Dendritic cell treated with granulocyte-macrophage colony-stimulating factor and Interleukin-4, amounts not matched to agents 40 ng/mL and 50 ng/mL, for 4 days (primary cell): ENCODE data around the gene RALGAPA2.

Experiments used
- H3K27ac Mint-ChIP-seq: one replicate; pipeline ENCODE4 v1.8.0; 2022; ENCODE audit warnings: mild to moderate bottlenecking, mixed read lengths
- H3K27me3 Mint-ChIP-seq: one replicate; pipeline ENCODE4 v1.8.0; 2022; ENCODE audit warnings: mild to moderate bottlenecking, mixed read lengths
- H3K36me3 Mint-ChIP-seq: one replicate; pipeline ENCODE4 v1.8.0; 2022; ENCODE audit warnings: low read depth, mixed read lengths
- H3K4me1 Mint-ChIP-seq: one replicate; pipeline ENCODE4 v1.8.0; 2022; ENCODE audit warnings: low read depth, mixed read lengths
- H3K4me3 Mint-ChIP-seq: one replicate; pipeline ENCODE4 v1.8.0; 2022; ENCODE audit warnings: mild to moderate bottlenecking, moderate library complexity, mixed read lengths
- H3K9me3 Mint-ChIP-seq: one replicate; pipeline ENCODE4 v1.8.0; 2022; ENCODE audit warnings: mixed read lengths
- intact Hi-C: fragments of 100-400 bp; cut with micrococcal nuclease; formaldehyde crosslinking; loops from one replicate; pipeline ENCODE4 v1.15.0; 2022

The RALGAPA2 gene

GRCh38 chr20:20736303-20736702 is 23.9 kb upstream of the RALGAPA2 start:
- Mint-ChIP-seq H3K9me3 (no peaks in the 10 kb centered on the region), H3K4me1 (peaks cover 55% of the 10 kb centered on the region), H3K36me3 (no peaks in the 10 kb centered on the region), H3K4me3 (no peak overlapping the region), H3K27me3 (no peaks in the 10 kb centered on the region), H3K27ac (no peak overlapping the region)
- intact Hi-C loops: no loop called here

- intact Hi-C loops: no loop called here
- Mint-ChIP-seq H3K4me3 (no peak overlapping the region), H3K9me3 (no peaks in the 10 kb centered on the region)
Measured at GRCh38 chr20:20734475-20734948, 22.1 kb upstream of the RALGAPA2 start.

GRCh38 chr20:20733943-20734342 is 21.5 kb upstream of the RALGAPA2 start:
- peak overlapping the region; percentile 20 for H3K27ac Mint-ChIP-seq

More at GRCh38 chr20:20734475-20734948, 22.1 kb upstream of the RALGAPA2 start:
- Mint-ChIP-seq H3K27me3 (no peaks in the 10 kb centered on the region), H3K36me3 (no peaks in the 10 kb centered on the region), H3K4me1 (peaks cover 49% of the 10 kb centered on the region), H3K27ac (peak overlapping the region; percentile 20)

GRCh38 chr20:20732641-20733040 is 20.2 kb upstream of the RALGAPA2 start:
- H3K27ac Mint-ChIP-seq: no peak overlapping the region
- peaks cover 49% of the 10 kb centered on the region for H3K4me1 Mint-ChIP-seq

More at GRCh38 chr20:20733943-20734342, 21.5 kb upstream of the RALGAPA2 start:
- Mint-ChIP-seq H3K4me3 (no peak overlapping the region), H3K36me3 (no peaks in the 10 kb centered on the region), H3K9me3 (no peaks in the 10 kb centered on the region), H3K27me3 (no peaks in the 10 kb centered on the region), H3K4me1 (peaks cover 49% of the 10 kb centered on the region)
- intact Hi-C loops: no loop called here

GRCh38 chr20:20731945-20732296 is 19.5 kb upstream of the RALGAPA2 start:
- H3K27ac Mint-ChIP-seq: no peak overlapping the region
- no peaks in the 10 kb centered on the region for H3K27me3 Mint-ChIP-seq
- no peaks in the 10 kb centered on the region for H3K9me3 Mint-ChIP-seq
- H3K4me3 Mint-ChIP-seq: no peak overlapping the region
- no peaks in the 10 kb centered on the region for H3K36me3 Mint-ChIP-seq
- intact Hi-C loops: no loop called here
- peaks cover 44% of the 10 kb centered on the region for H3K4me1 Mint-ChIP-seq

More at GRCh38 chr20:20732641-20733040, 20.2 kb upstream of the RALGAPA2 start:
- Mint-ChIP-seq H3K4me3 (no peak overlapping the region), H3K36me3 (no peaks in the 10 kb centered on the region), H3K9me3 (no peaks in the 10 kb centered on the region), H3K27me3 (no peaks in the 10 kb centered on the region)
- intact Hi-C loops: no loop called here

GRCh38 chr20:20731000-20731944 is 18.8 kb upstream of the RALGAPA2 start:
- peaks cover 38% of the 10 kb centered on the region for H3K4me1 Mint-ChIP-seq
- H3K9me3 Mint-ChIP-seq: no peaks in the 10 kb centered on the region
- intact Hi-C loops: no loop called here
- H3K27me3 Mint-ChIP-seq: no peaks in the 10 kb centered on the region
- H3K27ac Mint-ChIP-seq: no peak overlapping the region
- H3K36me3 Mint-ChIP-seq: no peaks in the 10 kb centered on the region
- H3K4me3 Mint-ChIP-seq: no peak overlapping the region

GRCh38 chr20:20729563-20729962 is 17.1 kb upstream of the RALGAPA2 start:
- Mint-ChIP-seq H3K36me3 (no peaks in the 10 kb centered on the region), H3K27me3 (no peaks in the 10 kb centered on the region), H3K9me3 (no peaks in the 10 kb centered on the region), H3K4me1 (peaks cover 36% of the 10 kb centered on the region), H3K4me3 (no peak overlapping the region), H3K27ac (no peak overlapping the region)
- intact Hi-C loops: no loop called here

- H3K9me3 Mint-ChIP-seq: no peaks in the 10 kb centered on the region
Measured at GRCh38 chr20:20721489-20721888, 9.0 kb upstream of the RALGAPA2 start.

GRCh38 chr20:20720158-20720557 is 7.7 kb upstream of the RALGAPA2 start:
- no peaks in the 10 kb centered on the region for H3K27me3 Mint-ChIP-seq
- peaks cover 6% of the 10 kb centered on the region for H3K4me1 Mint-ChIP-seq
- no peaks in the 10 kb centered on the region for H3K9me3 Mint-ChIP-seq
- H3K36me3 Mint-ChIP-seq: no peaks in the 10 kb centered on the region
- H3K27ac Mint-ChIP-seq: no peak overlapping the region
- H3K4me3 Mint-ChIP-seq: no peak overlapping the region
- intact Hi-C loops: no loop called here

More at GRCh38 chr20:20721489-20721888, 9.0 kb upstream of the RALGAPA2 start:
- intact Hi-C loops: no loop called here
- Mint-ChIP-seq H3K4me1 (peaks cover 6% of the 10 kb centered on the region), H3K4me3 (no peak overlapping the region), H3K36me3 (no peaks in the 10 kb centered on the region), H3K27ac (no peak overlapping the region), H3K27me3 (no peaks in the 10 kb centered on the region)

- H3K36me3 Mint-ChIP-seq: no peaks in the 10 kb centered on the region
- H3K27me3 Mint-ChIP-seq: no peaks in the 10 kb centered on the region
- intact Hi-C loops: no loop called here
- H3K4me3 Mint-ChIP-seq: no peak overlapping the region
- H3K4me1 Mint-ChIP-seq: peaks cover 6% of the 10 kb centered on the region
- no peaks in the 10 kb centered on the region for H3K9me3 Mint-ChIP-seq
- H3K27ac Mint-ChIP-seq: no peak overlapping the region
Measured at GRCh38 chr20:20719411-20719810, 7.0 kb upstream of the RALGAPA2 start.

GRCh38 chr20:20713244-20713765 is 861 bp upstream of the RALGAPA2 start:
- H3K27ac Mint-ChIP-seq: peak overlapping the region; percentile 95
- H3K36me3 Mint-ChIP-seq: peaks cover 6% of the 10 kb centered on the region

GRCh38 chr20:20712004-20712473 is 405 bp downstream of the RALGAPA2 start:
- Mint-ChIP-seq H3K36me3 (peaks cover 6% of the 10 kb centered on the region), H3K9me3 (no peaks in the 10 kb centered on the region), H3K4me3 (peak overlapping the region; percentile 94), H3K4me1 (peaks cover 46% of the 10 kb centered on the region), H3K27ac (peak overlapping the region; percentile 95), H3K27me3 (no peaks in the 10 kb centered on the region)
- intact Hi-C loops: loop anchor here (1.0 to 5.0 kb wide), 2 partner anchors 68 to 110 kb away; no protein-coding TSS in a partner anchor

More at GRCh38 chr20:20713244-20713765, 861 bp upstream of the RALGAPA2 start:
- Mint-ChIP-seq H3K9me3 (no peaks in the 10 kb centered on the region), H3K27me3 (no peaks in the 10 kb centered on the region), H3K4me3 (peak overlapping the region; percentile 94), H3K4me1 (peaks cover 36% of the 10 kb centered on the region)
- intact Hi-C loops: loop anchor here (5.0 kb wide), 1 partner anchor 109 kb away; no protein-coding TSS in a partner anchor

- Mint-ChIP-seq H3K4me1 (peaks cover 52% of the 10 kb centered on the region), H3K27me3 (no peaks in the 10 kb centered on the region), H3K4me3 (peak overlapping the region; percentile 94), H3K9me3 (no peaks in the 10 kb centered on the region), H3K27ac (peak overlapping the region; percentile 95), H3K36me3 (peaks cover 6% of the 10 kb centered on the region)
- intact Hi-C loops: loop anchor here (5.0 kb wide), 1 partner anchor 111 kb away; no protein-coding TSS in a partner anchor
Measured at GRCh38 chr20:20711413-20711812, 1.0 kb downstream of the RALGAPA2 start.
